CD4-positive, alpha-beta T cell treated with Interleukin-12 subunit alpha and Interleukin-12 subunit beta, for 1 hour (primary cell): ENCODE measurements around the gene CAMSAP1.

Source experiments
- DNase-seq: peaks from one replicate; pipeline ENCODE4 v3.0.0-alpha.2; 2020

CAMSAP1 gene

DNA sequence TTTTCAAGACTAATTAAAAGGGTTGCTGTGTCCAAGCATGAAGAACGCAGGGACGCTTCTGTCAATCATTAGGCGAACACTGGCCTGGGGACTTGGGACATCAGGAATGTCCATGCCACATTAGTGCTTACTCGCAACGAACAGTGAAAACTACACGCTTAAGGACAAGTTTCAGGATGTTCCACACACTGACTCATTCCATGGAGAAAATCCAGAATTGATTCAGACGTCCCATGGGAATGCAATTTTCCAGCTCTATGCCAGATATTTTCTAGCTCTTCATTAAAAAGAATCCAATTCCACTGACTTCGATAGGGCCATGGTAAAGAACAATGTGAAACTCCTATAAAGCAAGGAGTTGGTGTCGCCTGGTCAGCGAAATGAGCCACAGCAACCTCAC, 98.2 kb downstream of the CAMSAP1 start:
- DNase-seq, result no peak

- DNase-seq, result no peak
These were observed 101.8 kb downstream of the CAMSAP1 start for GRCh38 chr9:135805422-135806022.

GRCh38 chr9:135804581-135805421, 102.5 kb downstream of the CAMSAP1 start:
- DNase-seq, result no peak

- no peak for DNase-seq
These were observed 103.9 kb downstream of the CAMSAP1 start for GRCh38 chr9:135803441-135803840.

DNA sequence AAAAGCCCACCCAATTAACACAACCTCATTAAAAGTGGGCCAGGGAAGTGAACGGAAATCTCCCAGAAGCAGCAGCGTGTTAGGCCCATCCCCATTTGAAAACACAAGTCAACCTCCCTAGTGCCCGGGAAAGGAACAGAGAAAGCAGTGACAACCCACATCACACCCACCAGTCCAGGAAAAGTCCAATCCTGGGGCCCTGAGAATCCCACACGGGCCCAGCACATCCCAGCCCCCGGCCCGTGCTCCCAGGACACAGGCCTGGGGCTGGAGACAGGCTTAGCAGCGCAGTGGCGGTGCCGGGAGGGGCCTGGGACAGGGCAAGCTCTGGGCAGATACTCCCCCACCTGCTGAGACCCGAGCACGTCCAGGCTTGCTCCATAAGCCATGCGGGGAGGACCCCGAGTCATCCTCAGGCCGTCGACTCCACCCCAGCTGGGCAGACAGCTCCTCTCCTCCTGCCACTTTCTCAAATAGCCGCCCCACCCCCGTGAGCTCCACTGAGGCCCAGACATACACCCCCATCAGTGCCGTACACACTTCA, 104.4 kb downstream of the CAMSAP1 start:
- no peak for DNase-seq

DNA sequence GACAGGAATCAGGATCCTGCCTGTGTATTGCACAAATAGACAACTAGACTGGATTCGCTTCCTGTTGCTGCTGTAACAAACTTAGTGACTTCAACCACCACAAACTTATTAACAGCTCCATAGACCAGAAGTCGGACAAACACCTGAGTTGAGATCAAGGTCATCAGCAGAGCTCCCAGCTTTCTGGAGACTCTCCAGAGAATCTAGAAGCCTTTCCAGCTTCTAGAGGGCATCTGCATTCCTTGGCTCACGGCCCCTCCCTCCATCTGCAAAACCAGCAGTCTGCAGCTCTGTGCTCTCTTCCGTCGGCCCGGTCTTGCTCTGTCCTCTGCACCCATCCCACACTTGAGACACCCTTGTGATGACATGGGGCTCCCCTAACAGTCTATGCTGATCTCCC, 106.3 kb downstream of the CAMSAP1 start:
- no peak for DNase-seq

DNA sequence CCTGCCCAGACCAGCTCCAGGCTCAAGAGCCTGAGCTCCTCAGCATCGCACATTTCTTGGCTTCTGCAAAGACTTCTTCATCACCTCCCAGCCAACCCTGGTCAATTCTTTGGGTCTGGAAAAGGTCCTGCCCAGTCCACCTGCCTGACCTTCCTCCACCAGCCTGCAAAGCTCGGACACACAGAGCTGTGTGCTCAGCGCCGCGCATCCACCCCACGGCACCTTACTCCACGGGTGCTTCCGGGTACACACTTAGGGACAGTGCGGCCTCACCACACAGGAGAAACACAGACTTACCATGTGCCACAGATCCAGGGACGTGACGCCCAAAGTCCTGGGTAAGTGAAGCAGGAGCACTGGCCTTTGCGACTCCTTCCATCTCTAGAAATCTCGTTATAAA, 108.1 kb downstream of the CAMSAP1 start:
- DNase-seq, result no peak

DNA sequence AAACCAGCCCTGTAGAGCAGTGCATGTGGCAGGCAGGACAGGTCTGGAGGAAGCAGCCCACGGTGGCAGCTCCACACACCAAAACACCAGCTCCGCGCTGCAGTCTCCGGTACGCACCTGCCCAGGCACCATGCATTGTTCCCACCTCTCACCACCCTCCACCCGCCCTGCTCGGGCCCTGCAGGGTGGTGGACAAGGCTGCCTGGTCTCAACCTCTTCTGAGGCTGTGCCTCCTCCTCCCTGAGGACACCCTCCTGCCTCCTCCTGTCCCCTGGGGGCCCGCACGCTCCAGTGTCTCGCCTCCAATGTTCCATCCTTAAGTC, 109.1 kb downstream of the CAMSAP1 start:
- no peak for DNase-seq

- DNase-seq, result no peak
These were observed 109.7 kb downstream of the CAMSAP1 start for GRCh38 chr9:135797507-135798262.

GRCh38 chr9:135796784-135797485, 110.4 kb downstream of the CAMSAP1 start:
- DNase-seq, result no peak

GRCh38 chr9:135795391-135795790, 112.0 kb downstream of the CAMSAP1 start:
- no peak for DNase-seq

DNA sequence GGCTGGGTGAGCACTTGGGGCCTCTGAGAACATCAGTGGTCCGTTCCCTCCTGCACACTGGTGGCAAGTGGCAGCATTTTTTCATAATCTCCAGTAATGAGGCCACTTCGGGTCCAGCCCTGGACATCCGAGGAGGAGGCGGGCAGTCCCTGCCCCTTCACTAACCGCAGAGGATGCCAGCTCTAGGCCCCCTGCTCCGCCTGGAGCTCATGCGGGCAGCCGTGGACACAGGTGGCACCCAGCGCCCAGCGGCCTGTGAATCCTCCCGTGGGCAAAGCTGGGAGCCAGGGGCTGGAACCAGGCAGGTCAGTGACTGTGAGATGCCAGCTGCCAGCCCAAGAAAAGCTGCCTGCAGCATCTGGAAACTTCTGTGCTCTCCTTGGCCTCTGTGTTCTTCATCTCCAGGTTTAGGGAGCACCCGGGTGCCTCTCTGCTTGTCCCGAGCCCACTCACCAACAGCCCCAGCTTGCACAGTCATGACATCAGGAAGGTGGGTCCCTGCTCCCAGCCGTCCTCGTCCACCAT, 112.9 kb downstream of the CAMSAP1 start:
- no peak for DNase-seq

DNA sequence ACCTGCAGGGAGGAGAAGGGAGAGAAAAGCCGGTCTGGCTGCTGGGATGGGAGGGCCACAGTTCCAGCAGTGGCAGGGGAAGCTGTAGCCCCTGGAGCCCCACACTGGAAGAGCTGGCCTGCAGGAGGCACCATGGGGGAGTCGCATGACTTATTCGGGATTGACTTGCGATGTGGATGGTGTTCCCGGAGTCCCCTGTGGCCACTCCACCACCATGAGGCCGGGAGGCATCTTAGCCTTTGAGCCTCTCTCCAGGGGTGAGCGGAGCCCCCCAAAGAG, 113.3 kb downstream of the CAMSAP1 start:
- no peak for DNase-seq

DNA sequence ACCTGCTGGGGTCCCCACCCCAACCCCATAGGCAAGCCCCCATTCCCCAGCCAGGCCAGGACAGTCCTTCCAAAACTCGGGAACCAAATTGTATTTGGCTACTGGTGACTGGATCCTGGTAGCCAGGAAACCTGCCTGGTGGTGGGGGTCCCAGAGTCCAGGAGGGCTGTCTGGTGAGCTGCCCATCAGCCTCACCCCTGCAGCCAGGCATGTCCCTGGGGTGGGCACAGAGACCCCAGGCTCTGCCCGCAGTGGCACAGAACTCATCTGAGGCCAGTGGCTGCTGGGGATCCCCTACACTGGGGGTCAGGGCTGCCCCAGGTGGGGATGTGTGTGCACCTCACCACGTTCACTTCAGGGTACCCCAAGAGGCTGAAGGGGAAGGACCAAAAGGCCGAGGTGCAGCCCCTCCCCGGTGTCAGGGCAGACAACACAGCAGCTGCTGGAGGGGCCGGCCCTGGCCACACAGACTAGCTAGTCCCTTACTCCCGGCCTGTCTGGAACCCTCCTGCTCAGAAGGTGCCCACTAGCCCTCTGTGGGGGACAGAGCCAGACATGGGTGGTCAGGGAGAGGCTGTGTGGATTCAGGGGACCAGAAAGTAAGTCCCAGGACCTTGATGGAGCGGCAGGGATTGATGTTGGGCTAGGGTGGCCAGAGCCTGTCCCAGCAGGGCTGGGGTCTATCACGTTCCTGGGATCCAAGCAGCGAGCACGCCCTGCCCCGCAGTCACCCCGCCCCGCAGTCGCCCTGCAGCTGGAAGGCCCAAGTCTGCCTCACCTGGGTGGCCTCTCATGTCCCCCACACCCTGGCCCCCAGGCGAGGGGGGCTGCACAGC, 113.9 kb downstream of the CAMSAP1 start:
- DNase-seq, result no peak

DNA sequence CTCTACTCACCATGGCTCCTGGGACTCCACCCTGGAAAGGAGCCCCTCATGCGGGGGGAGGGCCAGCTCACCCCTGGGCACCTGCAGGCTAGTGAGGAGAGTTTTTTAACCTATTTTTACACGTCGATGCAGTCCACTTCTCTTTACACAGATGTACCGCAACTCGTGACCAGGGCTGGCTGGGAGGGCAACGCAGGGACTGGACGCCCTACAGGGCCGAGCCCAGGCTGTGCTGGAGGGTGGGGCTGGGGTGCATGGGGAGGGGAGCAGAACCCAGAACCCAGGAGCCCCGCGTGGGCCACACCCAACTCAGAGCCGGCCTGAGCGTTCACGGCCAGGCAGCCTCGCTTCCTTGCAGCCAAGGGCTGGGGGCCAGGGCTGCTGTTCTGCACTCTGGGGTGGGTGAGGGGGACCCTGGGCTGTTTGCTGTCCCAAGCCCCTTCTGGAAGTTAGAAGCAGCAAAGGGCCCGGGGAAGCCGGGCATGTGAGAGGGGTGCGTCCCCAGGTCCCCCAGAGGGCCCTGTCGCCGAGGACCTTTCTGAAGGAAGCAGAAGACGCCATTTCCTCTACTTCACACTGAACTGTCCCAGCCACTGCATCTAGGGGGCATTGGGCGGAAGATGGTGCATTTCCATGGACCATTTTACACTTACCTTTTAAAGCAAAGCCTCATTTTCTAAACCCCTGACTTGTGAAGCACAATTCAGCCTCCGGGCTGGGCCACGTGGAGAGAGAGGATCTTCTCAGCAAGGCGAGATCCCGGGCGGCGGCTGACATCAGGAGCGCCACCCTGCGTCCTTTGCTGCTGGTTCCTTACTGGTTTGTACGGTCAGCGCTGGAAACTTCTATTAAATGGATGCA, 114.8 kb downstream of the CAMSAP1 start:
- DNase-seq, result no peak

DNA sequence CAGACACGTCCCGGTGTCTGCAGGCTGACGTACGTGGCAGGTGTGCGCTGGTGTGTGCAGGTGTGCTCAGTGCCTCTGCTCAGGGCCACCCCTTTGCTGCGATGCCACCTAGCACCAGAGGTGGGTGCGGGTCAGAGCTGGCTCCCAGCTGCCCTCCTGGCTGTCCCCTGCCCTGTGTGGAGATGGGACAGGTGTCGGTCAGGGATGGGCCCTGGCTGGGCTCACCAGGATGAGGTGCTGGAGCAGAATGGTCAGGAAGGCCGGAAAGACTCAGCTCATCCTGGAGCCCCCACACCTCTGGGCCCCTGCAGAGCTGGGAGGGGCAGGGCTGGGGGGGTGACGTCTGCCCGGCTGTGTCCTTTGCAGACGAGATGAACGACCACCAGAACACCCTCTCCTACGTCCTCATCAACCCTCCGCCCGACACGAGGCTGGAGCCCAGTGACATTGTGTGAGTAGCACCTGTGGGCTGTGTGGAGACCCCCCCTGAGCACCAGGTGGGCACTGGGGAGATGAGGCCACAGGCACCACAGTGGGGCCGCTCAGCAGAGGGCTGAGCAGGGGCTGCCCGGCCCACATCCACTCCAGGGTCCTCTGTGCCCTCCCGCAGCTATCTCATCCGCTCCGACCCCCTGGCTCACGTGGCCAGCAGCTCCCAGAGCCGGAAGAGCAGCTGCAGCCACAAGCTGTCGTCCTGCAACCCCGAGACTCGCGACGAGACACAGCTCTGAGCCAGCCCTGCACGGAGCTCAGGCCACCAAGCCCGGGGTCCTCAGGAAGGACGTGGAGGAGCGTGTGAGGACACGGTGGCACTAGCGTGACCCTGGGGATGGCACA, 115.7 kb downstream of the CAMSAP1 start:
- DNase-seq, result no peak

DNA sequence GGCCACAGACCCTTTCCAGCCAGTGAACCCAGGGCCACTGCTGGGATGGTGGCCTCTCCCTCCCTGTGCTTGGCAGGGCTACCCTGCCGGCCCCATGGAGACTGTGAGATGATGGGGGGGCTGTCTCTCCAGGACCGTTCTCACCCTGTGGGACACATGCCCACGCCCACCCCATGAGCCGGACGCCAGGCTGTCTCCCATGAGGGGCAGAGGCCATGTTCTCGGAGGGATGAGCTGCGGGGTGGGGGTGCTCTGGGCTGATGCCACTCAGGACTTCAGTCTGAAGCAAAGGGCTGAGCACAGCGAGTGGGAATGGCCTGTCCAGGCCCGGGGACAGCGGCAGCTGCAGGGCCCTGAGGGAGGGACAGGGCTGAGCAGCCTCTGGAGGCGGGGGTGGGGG, 116.5 kb downstream of the CAMSAP1 start:
- no peak for DNase-seq

- no peak for DNase-seq
These were observed 117.0 kb downstream of the CAMSAP1 start for GRCh38 chr9:135790356-135790755.

DNA sequence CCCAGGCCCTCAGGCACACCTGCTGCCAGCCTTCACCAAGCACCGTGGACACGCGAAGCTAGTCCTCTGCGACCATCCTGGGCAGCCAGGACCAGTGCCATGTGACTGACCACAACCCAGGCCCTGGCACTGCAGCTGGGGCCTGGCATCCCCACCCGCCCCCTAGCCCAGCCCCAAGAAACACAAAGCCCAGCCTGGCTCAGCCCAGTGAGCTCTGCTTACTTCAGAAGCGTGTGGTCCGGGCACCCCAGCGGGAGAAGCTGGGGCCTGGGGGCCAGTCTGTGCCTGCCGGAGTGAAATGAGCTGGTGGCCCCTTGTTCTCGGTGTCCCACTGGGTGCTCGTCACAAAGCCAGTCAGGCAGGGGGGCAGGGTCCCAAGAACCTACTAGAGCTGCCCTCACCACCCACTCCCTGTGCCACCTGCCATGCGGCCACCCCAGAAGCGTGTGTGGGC, 117.5 kb downstream of the CAMSAP1 start:
- no peak for DNase-seq
